ENCODE results near the gene ATAD3B. TPM values are rescaled to one million over a fixed set of nuclear protein-coding genes. Genes with fewer than 3 reads are reported as not detected.
"Not testable (repeated sequence)": the region's sequence is repeated elsewhere in the genome, so short reads cannot be mapped to it uniquely, and the experiment has no call there.

The ATAD3B gene
- total RNA-seq, 4 donors from 2014 or later = 9.9 to 40.1 (median 24.1) TPM

GRCh38 chr1:1470626-1471388, 758 bp upstream of the ATAD3B start:
- DNase-seq = no peak
- no peak for TF ChIP-seq POLR2A (IDR thresholded peaks at IDR 0.05)
- TF ChIP-seq, protein P1, sequence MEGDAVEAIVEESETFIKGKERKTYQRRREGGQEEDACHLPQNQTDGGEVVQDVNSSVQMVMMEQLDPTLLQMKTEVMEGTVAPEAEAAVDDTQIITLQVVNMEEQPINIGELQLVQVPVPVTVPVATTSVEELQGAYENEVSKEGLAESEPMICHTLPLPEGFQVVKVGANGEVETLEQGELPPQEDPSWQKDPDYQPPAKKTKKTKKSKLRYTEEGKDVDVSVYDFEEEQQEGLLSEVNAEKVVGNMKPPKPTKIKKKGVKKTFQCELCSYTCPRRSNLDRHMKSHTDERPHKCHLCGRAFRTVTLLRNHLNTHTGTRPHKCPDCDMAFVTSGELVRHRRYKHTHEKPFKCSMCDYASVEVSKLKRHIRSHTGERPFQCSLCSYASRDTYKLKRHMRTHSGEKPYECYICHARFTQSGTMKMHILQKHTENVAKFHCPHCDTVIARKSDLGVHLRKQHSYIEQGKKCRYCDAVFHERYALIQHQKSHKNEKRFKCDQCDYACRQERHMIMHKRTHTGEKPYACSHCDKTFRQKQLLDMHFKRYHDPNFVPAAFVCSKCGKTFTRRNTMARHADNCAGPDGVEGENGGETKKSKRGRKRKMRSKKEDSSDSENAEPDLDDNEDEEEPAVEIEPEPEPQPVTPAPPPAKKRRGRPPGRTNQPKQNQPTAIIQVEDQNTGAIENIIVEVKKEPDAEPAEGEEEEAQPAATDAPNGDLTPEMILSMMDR (IDR thresholded peaks at IDR 0.05) = no peak
- peak overlapping the region; percentile 84 to 95 (median 92) for H3K27ac ChIP-seq
- peaks cover 17 to 38% (median 20%) of the 10 kb centered on the region in 3 donors for H3K4me1 ChIP-seq
- H3K4me3 ChIP-seq = peak overlapping the region; percentile 66 to 94 (median 80)
- H3K9me3 ChIP-seq = no peaks in the 10 kb centered on the region
- intact Hi-C loops (cut with DNase I) = no loop called here
- 10 to 15% methylated on average over 16 of the region's 16 CpGs for WGBS, 2 donors
- no peaks in the 10 kb centered on the region for H3K36me3 ChIP-seq
- no peaks in the 10 kb centered on the region for H3K27me3 ChIP-seq

DNA sequence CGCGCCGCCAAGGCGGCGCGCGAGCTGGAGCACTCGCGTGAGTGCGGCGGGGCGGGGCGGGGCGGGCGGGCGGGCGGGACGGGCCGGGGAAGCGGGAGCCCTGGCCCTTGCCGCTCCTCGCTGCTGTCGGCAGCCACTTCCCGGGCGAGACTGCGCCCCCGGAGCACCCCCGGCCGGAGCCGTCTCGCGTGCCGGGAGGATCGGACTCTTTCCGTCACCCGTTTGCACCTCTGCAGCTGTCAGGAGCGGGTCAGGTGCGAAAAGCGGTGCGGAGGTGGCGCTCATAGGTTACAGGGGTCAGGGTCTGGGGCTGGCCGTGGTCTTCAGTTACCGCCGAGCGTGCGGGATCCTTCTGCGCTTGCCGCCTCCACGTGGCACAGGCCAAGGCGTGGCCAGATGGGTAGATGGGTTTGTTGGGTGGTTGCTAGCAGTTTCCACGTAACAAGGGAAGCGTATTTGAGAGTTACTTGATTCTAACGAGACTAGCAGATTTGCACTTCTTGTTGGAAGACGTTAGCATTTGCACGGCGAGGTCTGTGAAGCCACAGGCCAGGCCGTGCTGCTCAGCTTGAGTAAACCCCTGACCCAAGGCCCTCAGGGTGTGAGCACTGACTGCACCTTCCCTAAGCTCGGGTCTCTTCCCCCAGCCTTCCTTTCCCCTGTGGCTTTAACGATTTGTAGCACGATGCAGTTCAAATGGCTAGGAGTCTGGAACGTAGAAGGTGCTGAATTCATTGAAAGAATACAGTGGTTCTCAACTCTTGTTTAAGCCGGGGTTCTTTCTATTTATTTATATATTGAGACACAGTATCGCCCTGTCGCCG, 700 bp downstream of the ATAD3B start:
- Histone ChIP-seq H3K4me3 (peak overlapping the region; percentile 66 to 94 (median 80)), H3K4me1 (peaks cover 17 to 38% (median 20%) of the 10 kb centered on the region in 3 donors), H3K27ac (peak overlapping the region; percentile 84 to 95 (median 92))
- H3K36me3 ChIP-seq; H3K9me3 ChIP-seq; H3K27me3 ChIP-seq; DNase-seq; intact Hi-C loops (cut with DNase I): not testable (repeated sequence)
- WGBS, 2 donors = 7 to 11% methylated on average over 8 of the region's 65 CpGs

DNA sequence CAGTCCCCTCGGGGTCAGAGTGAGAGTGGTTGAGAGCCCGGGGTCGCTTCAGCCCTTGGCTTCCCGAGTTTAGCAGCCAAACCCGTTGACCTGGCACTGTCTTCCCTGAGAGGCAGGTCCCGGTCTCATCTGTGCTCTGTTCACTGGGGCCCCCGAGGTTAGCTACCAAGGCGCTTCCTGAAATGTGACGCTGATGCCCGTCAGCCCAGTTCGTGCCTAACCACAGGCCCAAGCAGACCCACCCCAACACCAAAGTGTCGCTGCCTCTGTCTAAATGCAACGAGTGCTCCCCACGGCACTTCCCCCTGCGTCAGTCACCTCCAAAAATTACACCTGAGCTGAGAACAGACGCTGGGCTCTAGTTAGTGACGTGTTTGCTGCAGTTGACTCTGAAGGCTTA, 4.4 kb downstream of the ATAD3B start:
- H3K27ac ChIP-seq; H3K9me3 ChIP-seq; intact Hi-C loops (cut with DNase I); DNase-seq; H3K27me3 ChIP-seq; H3K4me3 ChIP-seq: not testable (repeated sequence)
- WGBS, 2 donors = 88 to 90% methylated on average over 2 to 8 of the region's 17 CpGs
- Histone ChIP-seq H3K4me1 (peaks cover 11 to 23% (median 14%) of the 10 kb centered on the region in 3 donors), H3K36me3 (peaks cover 8 to 43% (median 26%) of the 10 kb centered on the region in 3 donors)

GRCh38 chr1:1477206-1477605, 5.6 kb downstream of the ATAD3B start:
- TF ChIP-seq, protein P1 (IDR thresholded peaks at IDR 0.05) = no peak
- TF ChIP-seq POLR2A (IDR thresholded peaks at IDR 0.05) = no peak
- Histone ChIP-seq H3K27me3 (no peaks in the 10 kb centered on the region), H3K9me3 (no peaks in the 10 kb centered on the region), H3K4me3 (no peak overlapping the region), H3K36me3 (peaks cover 8 to 51% (median 31%) of the 10 kb centered on the region in 3 donors), H3K27ac (no peak overlapping the region), H3K4me1 (peaks cover 11 to 20% (median 14%) of the 10 kb centered on the region in 3 donors)
- intact Hi-C loops (cut with DNase I) = no loop called here
- 95 to 99% methylated on average over 7 to 13 of the region's 22 CpGs for WGBS, 2 donors
- DNase-seq = no peak

GRCh38 chr1:1479547-1480487, 8.3 kb downstream of the ATAD3B start:
- Histone ChIP-seq H3K27ac (no peak overlapping the region), H3K36me3 (peaks cover 19 to 77% (median 49%) of the 10 kb centered on the region in 3 donors), H3K27me3 (no peaks in the 10 kb centered on the region), H3K9me3 (no peaks in the 10 kb centered on the region), H3K4me3 (no peak overlapping the region), H3K4me1 (no peaks in the 10 kb centered on the region)
- no peak for DNase-seq
- TF ChIP-seq, protein P1 (IDR thresholded peaks at IDR 0.05) = no peak
- no peak for TF ChIP-seq POLR2A (IDR thresholded peaks at IDR 0.05)
- WGBS, 2 donors = 86 to 88% methylated on average over 21 to 29 of the region's 42 CpGs
- intact Hi-C loops (cut with DNase I) = no loop called here

- DNase-seq; intact Hi-C loops (cut with DNase I); H3K27ac ChIP-seq; H3K27me3 ChIP-seq; H3K4me3 ChIP-seq; H3K4me1 ChIP-seq; H3K9me3 ChIP-seq: not testable (repeated sequence)
- WGBS, 2 donors = 90 to 94% methylated on average over 6 of the region's 16 CpGs
- peaks cover 19 to 83% (median 49%) of the 10 kb centered on the region in 3 donors for H3K36me3 ChIP-seq
Observed at GRCh38 chr1:1480488-1480867, 8.9 kb downstream of the ATAD3B start.

DNA sequence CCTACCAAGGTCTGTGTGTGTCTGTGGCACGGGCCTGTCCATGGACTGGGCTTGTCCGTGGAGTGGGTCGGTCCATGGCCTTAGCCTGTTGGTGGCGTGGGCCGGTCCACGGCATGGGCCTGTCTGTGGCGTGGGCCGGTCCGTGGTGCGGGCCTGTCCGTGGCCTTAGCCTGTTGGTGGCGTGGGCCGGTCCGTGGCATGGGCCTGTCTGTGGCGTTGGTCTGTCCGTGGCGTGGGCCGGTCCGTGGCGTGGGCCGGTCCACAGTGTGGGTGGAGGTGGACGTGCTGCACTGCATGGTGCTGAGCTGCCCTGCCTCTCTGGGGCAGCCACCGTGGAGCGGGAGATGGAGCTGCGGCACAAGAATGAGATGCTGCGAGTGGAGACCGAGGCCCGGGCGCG, 10.2 kb downstream of the ATAD3B start:
- H3K36me3 ChIP-seq = peaks cover 19 to 92% (median 55%) of the 10 kb centered on the region in 3 donors
- H3K27me3 ChIP-seq; DNase-seq; H3K4me1 ChIP-seq; H3K4me3 ChIP-seq; H3K27ac ChIP-seq; intact Hi-C loops (cut with DNase I); H3K9me3 ChIP-seq: not testable (repeated sequence)
- WGBS, 2 donors = 82% methylated on average over 2 of the region's 30 CpGs; no CpG with 5 or more reads in 1 of the 2 donors

Data from esophagus squamous epithelium (tissue), 5 donors.